ENCODE results near the gene KCNIP4.

KCNIP4 gene

DNA sequence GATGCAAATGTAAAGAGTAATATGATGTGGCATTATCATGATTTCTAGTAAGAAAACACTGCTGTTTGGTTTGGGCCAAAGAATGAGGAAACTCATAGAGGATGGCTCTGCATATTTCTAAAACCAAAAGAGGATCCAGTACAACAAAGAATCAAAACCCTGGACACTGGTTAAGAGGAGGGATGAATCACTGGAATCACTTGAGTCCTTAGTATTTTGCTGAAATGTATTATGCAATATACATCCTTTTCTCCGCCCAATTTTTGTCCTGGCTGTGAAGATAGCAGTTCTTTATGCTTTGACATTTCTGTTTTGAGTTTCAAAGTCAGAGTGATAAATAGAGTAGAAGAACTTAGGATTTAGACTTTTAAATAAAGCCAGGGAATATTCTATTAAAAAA, 902.4 kb downstream of the KCNIP4 start:
- no peak overlapping the region for H3K4me3 ChIP-seq (ENCODE audit: low read depth, low read length)
- TF ChIP-seq, protein P1, sequence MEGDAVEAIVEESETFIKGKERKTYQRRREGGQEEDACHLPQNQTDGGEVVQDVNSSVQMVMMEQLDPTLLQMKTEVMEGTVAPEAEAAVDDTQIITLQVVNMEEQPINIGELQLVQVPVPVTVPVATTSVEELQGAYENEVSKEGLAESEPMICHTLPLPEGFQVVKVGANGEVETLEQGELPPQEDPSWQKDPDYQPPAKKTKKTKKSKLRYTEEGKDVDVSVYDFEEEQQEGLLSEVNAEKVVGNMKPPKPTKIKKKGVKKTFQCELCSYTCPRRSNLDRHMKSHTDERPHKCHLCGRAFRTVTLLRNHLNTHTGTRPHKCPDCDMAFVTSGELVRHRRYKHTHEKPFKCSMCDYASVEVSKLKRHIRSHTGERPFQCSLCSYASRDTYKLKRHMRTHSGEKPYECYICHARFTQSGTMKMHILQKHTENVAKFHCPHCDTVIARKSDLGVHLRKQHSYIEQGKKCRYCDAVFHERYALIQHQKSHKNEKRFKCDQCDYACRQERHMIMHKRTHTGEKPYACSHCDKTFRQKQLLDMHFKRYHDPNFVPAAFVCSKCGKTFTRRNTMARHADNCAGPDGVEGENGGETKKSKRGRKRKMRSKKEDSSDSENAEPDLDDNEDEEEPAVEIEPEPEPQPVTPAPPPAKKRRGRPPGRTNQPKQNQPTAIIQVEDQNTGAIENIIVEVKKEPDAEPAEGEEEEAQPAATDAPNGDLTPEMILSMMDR (IDR thresholded peaks at IDR 0.05; ENCODE audit: low read depth, low read length), result no peak

DNA sequence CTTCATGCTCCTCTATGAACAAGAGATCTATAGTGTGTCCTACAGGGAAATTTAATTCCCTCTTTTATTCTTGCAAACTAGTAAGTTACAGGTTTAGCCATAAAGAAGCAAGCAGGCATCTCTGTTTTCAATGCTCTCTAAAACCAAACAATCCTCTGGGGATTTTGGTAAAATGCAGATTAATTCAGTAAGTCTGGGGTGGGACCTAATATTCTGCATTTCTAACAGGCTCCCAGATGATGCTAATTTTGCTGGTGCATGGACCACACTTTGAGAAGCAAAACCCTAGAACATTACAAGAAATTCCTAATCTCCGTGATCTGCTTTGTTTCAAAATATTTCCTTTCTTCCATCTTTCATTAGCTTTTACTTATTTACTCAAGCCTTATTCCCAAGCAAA, 903.5 kb downstream of the KCNIP4 start:
- no peak overlapping the region for H3K4me3 ChIP-seq (ENCODE audit: low read depth, low read length)
- TF ChIP-seq, protein P1 (IDR thresholded peaks at IDR 0.05; ENCODE audit: low read depth, low read length), result no peak

DNA sequence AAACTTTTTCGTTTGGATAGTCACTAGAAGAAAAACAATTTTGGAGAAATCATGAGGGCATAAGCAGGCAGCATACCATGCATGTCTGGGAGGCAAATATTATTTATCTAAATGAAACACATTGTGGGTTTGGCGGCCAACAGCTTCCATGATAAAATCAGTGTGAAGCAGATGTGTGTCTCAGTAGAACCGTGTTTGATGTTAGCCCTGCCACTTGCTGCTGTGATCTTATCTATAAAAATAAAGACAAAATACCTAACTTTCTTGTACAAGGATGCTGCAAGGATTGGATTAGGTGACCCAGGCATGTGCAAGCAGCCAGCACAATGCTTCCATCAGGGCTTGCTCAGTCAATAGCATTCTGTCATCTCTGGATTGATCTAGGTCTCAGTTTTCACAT, 906.9 kb downstream of the KCNIP4 start:
- TF ChIP-seq, protein P1 (IDR thresholded peaks at IDR 0.05; ENCODE audit: low read depth, low read length), result no peak
- no peak overlapping the region for H3K4me3 ChIP-seq (ENCODE audit: low read depth, low read length)

DNA sequence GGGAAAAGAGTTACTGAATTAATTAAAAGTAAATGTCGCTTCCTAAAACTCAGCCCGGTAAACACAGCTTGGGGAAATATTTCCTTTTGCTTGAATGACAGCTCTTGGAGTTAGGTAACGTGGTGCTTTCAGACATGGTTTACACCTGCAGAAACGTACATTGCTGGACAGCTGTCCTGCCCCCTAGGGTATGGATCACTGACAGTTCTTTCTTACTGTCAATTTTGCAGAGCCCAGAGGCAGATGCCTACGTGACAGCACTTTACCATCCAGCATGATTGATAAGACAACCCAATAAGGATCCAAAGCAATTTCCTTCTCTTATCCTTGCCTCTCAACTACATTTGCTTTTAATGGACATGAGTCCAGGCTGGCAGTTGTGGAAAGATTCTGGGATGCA, 913.8 kb downstream of the KCNIP4 start:
- TF ChIP-seq, protein P1 (IDR thresholded peaks at IDR 0.05; ENCODE audit: low read depth, low read length), result no peak

DNA sequence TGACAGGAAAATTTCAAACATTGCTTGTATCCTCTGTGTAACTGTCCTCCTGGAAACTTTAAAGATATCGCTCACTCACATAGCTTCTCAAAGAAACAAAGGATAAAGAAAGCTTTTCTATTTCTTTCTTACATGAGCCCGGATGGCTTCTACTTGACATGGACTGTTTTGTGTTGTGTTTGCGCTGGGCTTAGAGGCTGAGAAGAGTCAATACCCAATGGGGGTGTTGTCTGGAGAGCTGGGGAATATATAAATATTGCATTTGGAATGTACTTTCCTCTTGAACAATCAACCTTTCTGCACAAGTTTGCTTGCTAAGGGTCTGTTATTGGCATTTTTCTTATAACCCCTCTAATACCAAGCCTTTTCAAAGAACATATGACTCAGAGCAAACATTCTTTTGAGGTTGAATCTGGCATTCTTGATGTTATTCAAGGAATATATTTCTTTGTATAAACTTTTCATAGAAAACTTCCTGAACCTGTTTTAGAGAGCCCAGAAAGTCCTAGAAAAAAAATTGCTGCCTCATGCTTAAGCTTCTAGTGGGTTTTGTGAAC, 916.4 kb downstream of the KCNIP4 start:
- no peak overlapping the region for H3K4me3 ChIP-seq (ENCODE audit: low read depth, low read length)
- TF ChIP-seq, protein P1 (IDR thresholded peaks at IDR 0.05; ENCODE audit: low read depth, low read length), result no peak

More for the DNA sequence above, 913.8 kb downstream of the KCNIP4 start:
- no peak overlapping the region for H3K4me3 ChIP-seq (ENCODE audit: low read depth, low read length)

DNA sequence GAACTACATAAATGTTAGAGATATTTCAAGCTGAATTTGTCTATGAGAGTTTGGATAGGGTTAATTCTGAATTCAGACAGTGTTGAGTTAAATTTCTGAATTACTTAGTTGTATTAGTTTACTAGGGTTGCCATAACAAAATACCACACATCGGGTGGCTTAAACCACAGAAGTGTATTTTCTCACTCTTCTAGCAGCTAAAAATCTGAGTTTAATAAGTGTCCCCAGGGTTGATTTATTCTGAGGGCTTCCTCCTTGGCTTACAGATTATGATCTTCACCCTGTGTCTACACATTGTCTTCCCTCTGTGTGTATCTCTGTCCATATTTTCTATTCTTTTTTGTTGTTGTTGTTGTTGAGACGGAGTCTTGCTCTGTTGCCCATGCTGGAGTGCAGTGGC, 929.8 kb downstream of the KCNIP4 start:
- TF ChIP-seq, protein P1 (IDR thresholded peaks at IDR 0.05; ENCODE audit: low read depth, low read length), result no peak
- H3K4me3 ChIP-seq (ENCODE audit: low read depth, low read length), result no peak overlapping the region

DNA sequence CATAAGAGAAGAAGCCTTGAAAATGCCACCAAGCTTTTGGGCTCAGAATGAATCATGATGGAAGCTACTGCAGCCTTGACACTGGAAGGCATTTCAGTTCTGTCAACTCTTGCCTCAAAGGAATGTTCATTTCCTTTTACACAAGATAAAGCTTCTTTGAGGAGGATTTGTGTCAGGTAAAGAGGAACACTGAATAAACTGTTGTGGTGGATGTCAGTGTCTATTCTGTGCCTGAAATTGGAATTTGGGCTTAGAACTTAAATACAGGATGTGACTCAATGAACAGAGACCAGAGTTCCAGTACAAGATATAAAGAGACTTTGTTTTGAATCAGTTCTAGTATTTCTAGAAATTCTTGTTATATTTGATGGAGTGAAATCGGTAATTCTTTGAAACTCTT, 935.1 kb downstream of the KCNIP4 start:
- H3K4me3 ChIP-seq (ENCODE audit: low read depth, low read length), result no peak overlapping the region
- TF ChIP-seq, protein P1 (IDR thresholded peaks at IDR 0.05; ENCODE audit: low read depth, low read length), result no peak

All from WI38 (cell line).